Astrocyte (in vitro differentiated cells and primary cell): ENCODE data around the gene CABP4.

ENCODE experiments used
- EZH2 ChIP-seq: IDR thresholded peaks from 2 replicates; pipeline ENCODE4 v1.6.1; 2012; ENCODE audit warnings: mild to moderate bottlenecking, low read length, inconsistent platforms; ENCODE audit not compliant: insufficient read depth
- TF ChIP-seq, protein P1 (sequence below): IDR thresholded peaks from 2 replicates; pipeline ENCODE4 v1.5.1; 2011; ENCODE audit warnings: low read depth, mild to moderate bottlenecking, inconsistent platforms, low read length, moderate library complexity; ENCODE audit not compliant: insufficient read depth

DNA sequence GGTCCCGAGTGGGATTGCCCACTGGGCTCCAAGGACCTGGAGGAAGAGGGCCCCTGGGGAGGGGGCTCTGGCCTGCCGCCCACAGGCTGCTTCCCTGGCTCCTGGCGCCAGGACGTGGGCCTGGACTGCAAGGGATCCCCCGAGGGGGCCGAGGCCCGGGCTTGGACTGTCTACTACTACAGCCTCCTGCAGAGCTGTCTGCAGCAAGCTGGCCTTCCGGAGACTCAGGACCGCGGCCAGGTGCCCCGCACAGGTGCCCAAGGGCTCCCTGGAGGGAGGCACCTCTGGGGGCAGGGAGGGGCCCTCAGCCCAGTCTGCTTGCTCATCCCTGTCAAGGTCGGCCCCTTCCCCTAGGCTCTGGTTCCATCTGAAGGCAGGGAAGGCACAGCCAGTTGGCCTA, 37.7 kb upstream of the CABP4 start:
- no peak for TF ChIP-seq EZH2
- TF ChIP-seq, protein P1, sequence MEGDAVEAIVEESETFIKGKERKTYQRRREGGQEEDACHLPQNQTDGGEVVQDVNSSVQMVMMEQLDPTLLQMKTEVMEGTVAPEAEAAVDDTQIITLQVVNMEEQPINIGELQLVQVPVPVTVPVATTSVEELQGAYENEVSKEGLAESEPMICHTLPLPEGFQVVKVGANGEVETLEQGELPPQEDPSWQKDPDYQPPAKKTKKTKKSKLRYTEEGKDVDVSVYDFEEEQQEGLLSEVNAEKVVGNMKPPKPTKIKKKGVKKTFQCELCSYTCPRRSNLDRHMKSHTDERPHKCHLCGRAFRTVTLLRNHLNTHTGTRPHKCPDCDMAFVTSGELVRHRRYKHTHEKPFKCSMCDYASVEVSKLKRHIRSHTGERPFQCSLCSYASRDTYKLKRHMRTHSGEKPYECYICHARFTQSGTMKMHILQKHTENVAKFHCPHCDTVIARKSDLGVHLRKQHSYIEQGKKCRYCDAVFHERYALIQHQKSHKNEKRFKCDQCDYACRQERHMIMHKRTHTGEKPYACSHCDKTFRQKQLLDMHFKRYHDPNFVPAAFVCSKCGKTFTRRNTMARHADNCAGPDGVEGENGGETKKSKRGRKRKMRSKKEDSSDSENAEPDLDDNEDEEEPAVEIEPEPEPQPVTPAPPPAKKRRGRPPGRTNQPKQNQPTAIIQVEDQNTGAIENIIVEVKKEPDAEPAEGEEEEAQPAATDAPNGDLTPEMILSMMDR: no peak
